ENCODE results near the gene ZSCAN1.

Gene ZSCAN1

DNA sequence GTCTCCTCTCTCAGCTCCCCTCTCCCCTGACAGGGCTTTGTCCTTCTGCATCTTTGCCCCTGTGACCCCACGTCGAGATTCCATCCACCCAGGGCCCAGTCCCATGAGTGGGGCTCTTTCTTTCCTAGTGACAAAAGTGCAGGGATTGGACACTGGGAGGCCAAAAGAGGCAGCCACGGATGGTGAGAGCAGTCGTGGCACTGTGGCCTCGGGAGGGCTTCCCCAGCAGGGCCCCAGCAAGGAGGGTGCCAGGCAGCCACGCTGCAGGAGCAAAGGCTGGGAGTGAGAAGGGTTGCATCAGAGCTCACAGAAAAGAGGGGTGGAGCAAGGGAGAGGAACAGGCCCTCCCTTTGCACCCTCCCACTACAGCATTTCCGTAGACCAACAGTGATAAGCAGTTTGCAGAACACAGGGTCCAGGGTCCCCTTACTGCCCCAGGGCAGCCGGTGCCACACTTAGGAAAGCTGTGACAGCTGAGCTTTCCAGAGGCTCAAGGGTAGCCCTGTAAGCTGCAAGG lies 4.9 kb downstream of the ZSCAN1 start:
- H3K4me3 ChIP-seq (ENCODE audit: low read depth, low read length) = no peak overlapping the region
- DNase-seq (ENCODE audit: low read depth) = no peak
- in situ Hi-C loops (cut with HindIII; ENCODE audit: low sequenced_read_pairs) = no loop called here
- TF ChIP-seq, protein P1, sequence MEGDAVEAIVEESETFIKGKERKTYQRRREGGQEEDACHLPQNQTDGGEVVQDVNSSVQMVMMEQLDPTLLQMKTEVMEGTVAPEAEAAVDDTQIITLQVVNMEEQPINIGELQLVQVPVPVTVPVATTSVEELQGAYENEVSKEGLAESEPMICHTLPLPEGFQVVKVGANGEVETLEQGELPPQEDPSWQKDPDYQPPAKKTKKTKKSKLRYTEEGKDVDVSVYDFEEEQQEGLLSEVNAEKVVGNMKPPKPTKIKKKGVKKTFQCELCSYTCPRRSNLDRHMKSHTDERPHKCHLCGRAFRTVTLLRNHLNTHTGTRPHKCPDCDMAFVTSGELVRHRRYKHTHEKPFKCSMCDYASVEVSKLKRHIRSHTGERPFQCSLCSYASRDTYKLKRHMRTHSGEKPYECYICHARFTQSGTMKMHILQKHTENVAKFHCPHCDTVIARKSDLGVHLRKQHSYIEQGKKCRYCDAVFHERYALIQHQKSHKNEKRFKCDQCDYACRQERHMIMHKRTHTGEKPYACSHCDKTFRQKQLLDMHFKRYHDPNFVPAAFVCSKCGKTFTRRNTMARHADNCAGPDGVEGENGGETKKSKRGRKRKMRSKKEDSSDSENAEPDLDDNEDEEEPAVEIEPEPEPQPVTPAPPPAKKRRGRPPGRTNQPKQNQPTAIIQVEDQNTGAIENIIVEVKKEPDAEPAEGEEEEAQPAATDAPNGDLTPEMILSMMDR (IDR thresholded peaks at IDR 0.05; ENCODE audit: low read depth, low read length, missing control alignments) = no peak

- no peak for DNase-seq (ENCODE audit: low read depth)
- H3K4me3 ChIP-seq (ENCODE audit: low read depth, low read length) = no peak overlapping the region
- in situ Hi-C loops (cut with HindIII; ENCODE audit: low sequenced_read_pairs) = no loop called here
- TF ChIP-seq, protein P1 (IDR thresholded peaks at IDR 0.05; ENCODE audit: low read depth, low read length, missing control alignments) = no peak
These were observed 7.1 kb downstream of the ZSCAN1 start for GRCh38 chr19:58040751-58041525.

GRCh38 chr19:58042495-58043340 lies 8.9 kb downstream of the ZSCAN1 start:
- TF ChIP-seq, protein P1 (IDR thresholded peaks at IDR 0.05; ENCODE audit: low read depth, low read length, missing control alignments) = no peak
- in situ Hi-C loops (cut with HindIII; ENCODE audit: low sequenced_read_pairs) = no loop called here
- no peak overlapping the region for H3K4me3 ChIP-seq (ENCODE audit: low read depth, low read length)
- no peak for DNase-seq (ENCODE audit: low read depth)

DNA sequence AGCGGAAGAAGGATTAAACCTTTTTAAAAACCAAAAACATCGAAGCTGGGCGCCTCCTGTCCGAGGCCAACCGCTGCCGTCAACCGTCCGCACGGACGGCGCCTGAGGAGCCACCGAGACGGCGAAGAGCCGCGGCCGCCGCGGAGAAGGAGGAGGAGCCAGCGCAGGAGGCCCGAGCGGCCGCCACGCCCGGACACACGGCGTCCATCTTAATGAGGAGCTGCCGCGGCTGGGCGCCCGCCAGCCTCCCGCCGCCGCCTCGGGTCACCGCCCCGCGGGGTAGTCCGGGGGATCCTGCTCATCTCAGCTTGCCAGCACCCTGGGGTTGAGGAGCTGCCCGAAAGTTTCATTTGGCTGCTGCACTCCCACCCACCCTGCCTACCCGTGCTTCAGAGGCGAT lies 10.6 kb downstream of the ZSCAN1 start:
- in situ Hi-C loops (cut with HindIII; ENCODE audit: low sequenced_read_pairs) = no loop called here
- H3K4me3 ChIP-seq (ENCODE audit: low read depth, low read length) = no peak overlapping the region
- TF ChIP-seq, protein P1 (IDR thresholded peaks at IDR 0.05; ENCODE audit: low read depth, low read length, missing control alignments) = no peak
- DNase-seq (ENCODE audit: low read depth) = no peak

- H3K4me3 ChIP-seq (ENCODE audit: low read depth, low read length) = no peak overlapping the region
- in situ Hi-C loops (cut with HindIII; ENCODE audit: low sequenced_read_pairs) = no loop called here
- no peak for DNase-seq (ENCODE audit: low read depth)
- TF ChIP-seq, protein P1 (IDR thresholded peaks at IDR 0.05; ENCODE audit: low read depth, low read length, missing control alignments) = no peak
These were observed 11.1 kb downstream of the ZSCAN1 start for GRCh38 chr19:58044886-58045285.

- DNase-seq (ENCODE audit: low read depth) = no peak
- H3K4me3 ChIP-seq (ENCODE audit: low read depth, low read length) = no peak overlapping the region
- TF ChIP-seq, protein P1 (IDR thresholded peaks at IDR 0.05; ENCODE audit: low read depth, low read length, missing control alignments) = no peak
- in situ Hi-C loops (cut with HindIII; ENCODE audit: low sequenced_read_pairs) = no loop called here
These were observed 11.7 kb downstream of the ZSCAN1 start for GRCh38 chr19:58045411-58046050.

Data from astrocyte of the cerebellum (primary cell).